Ovary (tissue), 9 donors: ENCODE data around the gene NPPB. TPM values are rescaled to one million over a fixed set of nuclear protein-coding genes. Genes with fewer than 3 reads are reported as not detected.
"Not testable (repeated sequence)": the region's sequence is repeated elsewhere in the genome, so short reads cannot be mapped to it uniquely, and the experiment has no call there.

ENCODE experiments used
- DNase-seq, 5 donors: peaks; one replicate each; pipeline ENCODE4 v3.0.0-alpha.2; 2019 to 2020
- H3K27ac ChIP-seq, 2 donors: fragments of 200-600 bp; one replicate each; pipeline versions ENCODE4 v1.5.1 to v1.8.0; 2019 to 2022
- H3K27me3 ChIP-seq: fragments of 200-600 bp; one replicate; pipeline ENCODE4 v1.8.0; 2022
- H3K36me3 ChIP-seq: fragments of 200-600 bp; sonication (generic); one replicate; pipeline ENCODE4 v1.5.1; 2019
- H3K4me1 ChIP-seq: one replicate; pipeline ENCODE4 v1.8.1; 2013; ENCODE audit warnings: mild to moderate bottlenecking, moderate library complexity; ENCODE audit not compliant: insufficient read depth
- H3K4me3 ChIP-seq: fragments of 200-600 bp; sonication (generic); one replicate; pipeline ENCODE4 v1.5.1; 2017
- H3K9me3 ChIP-seq, 2 donors: fragments of 200-600 bp in 1 of 2; sonication (generic) in 1 of 2; one replicate each; pipeline versions ENCODE4 v1.5.1 to v1.8.1; 2013 to 2019; ENCODE audit warnings: mild to moderate bottlenecking in 1 of 2, moderate library complexity in 1 of 2
- EP300 ChIP-seq: sonication (generic); formaldehyde crosslinking; IDR thresholded peaks from one replicate; pipeline ENCODE4 v1.6.1; 2017; ENCODE audit warnings: antibody characterized with exemption
- POLR2A ChIP-seq: fragments of 450-650 bp; IDR thresholded peaks from one replicate; pipeline ENCODE4 v1.6.1; 2017; ENCODE audit warnings: antibody characterized with exemption, mild to moderate bottlenecking, moderate library complexity
- WGBS, 3 donors: extraction: QIAGEN DNeasy Blood & Tissue Kit in 1 of 3; methylation state at CpG; one replicate each; pipeline versions ENCODE4 v1.1.5 to v1.1.7; 2013 to 2017; 5-methylcytosine and 5-hydroxymethylcytosine counted together
- intact Hi-C, 4 donors: fragments of 100-400 bp; cut with DNase I; formaldehyde crosslinking; loops; one replicate each; pipeline versions ENCODE4 v1.11.0 to v1.15.1; 2022 to 2023
- polyA plus RNA-seq, 2 donors: library from polyadenylated mRNA; stranded (reverse); fragments of 200-250 nt in 1 of 2; fragments of 350-450 nt in 1 of 2; fragmentation: Illumina TruSeq in 1 of 2; extraction: RNeasy Lipid Tissue Mini Kit (QIAGEN cat#74804) in 1 of 2; gene quantifications; one replicate each; pipeline ENCODE4 v1.2.3, GENCODE V29; 2013 to 2014
- total RNA-seq, 7 donors: library from RNA; depleted of rRNA in 2 of 7; stranded (reverse); fragments of >200 nt in 2 of 7; fragmentation: NEBNext Ultra II Directional in 3 of 7; extraction: Animal tissue kit (Norgen Biotek cat#: 25700) in 3 of 7; gene quantifications; one replicate each; pipeline versions ENCODE4 v1.1.0 to v1.2.4, GENCODE V29; 2016 to 2023
- TF ChIP-seq, protein P1 (sequence below), 3 donors: fragments of 450-650 bp in 2 of 3; fragments of 200-600 bp in 1 of 3; IDR thresholded peaks; one replicate each; pipeline versions ENCODE4 v1.5.1 to v1.8.0; 2016 to 2022; ENCODE audit warnings: antibody characterized with exemption in 3 of 3, mild to moderate bottlenecking in 1 of 3
- donor health status: DM: no; HTN: no; CAD: no; lungs with moderate emphysema.
- donor health status: DM: no; HTN: no; CAD: no.
- donor health status: Bipolar disorder and iron deficiency.
- donor health status: DM: yes; HTN: yes; CAD: no.
- donor health status: DM: no; HTN: no; CAD: no.
- donor health status: DM: yes; HTN: yes; CAD: no.

Gene NPPB
- total and polyA plus RNA-seq, 9 donors: 0.22 TPM; not detected in 8

DNA sequence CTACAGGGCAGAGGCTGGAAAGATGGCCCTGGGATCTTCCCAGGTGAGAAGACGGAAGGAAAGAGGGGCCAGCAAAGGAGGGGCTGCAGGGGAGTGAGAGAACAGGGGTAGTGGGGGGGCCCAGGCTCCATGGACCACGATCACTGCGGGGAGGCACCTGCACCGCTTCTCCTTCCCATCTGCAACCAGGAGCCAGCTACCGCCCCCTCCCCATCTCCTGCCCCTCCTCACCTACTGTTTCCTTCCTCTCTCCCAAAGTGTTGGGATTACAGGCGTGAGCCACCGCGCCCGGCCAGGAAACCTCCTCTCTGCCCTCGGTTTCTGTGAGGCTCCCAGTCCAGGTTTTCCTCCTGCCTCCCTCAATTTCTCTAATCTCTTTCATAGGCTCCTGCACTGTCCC lies 48.1 kb upstream of the NPPB start:
- WGBS, 3 donors: 65 to 76% (median 72%) methylated on average over 10 of the region's 10 CpGs
- intact Hi-C loops: loop anchor here in 1 of 4 donors (5.0 kb wide), 1 partner anchor 70 kb away; no protein-coding TSS in a partner anchor
- Histone ChIP-seq H3K27me3 (no peaks in the 10 kb centered on the region), H3K4me3 (no peak overlapping the region), H3K27ac (no peak overlapping the region), H3K4me1 (no peaks in the 10 kb centered on the region), H3K9me3 (no peaks in the 10 kb centered on the region), H3K36me3 (no peaks in the 10 kb centered on the region)
- DNase-seq: peak in 3 of 5 donors; percentile 45 to 58 (median 50)
- TF ChIP-seq POLR2A (no peak), EP300 (no peak)
- TF ChIP-seq, protein P1, sequence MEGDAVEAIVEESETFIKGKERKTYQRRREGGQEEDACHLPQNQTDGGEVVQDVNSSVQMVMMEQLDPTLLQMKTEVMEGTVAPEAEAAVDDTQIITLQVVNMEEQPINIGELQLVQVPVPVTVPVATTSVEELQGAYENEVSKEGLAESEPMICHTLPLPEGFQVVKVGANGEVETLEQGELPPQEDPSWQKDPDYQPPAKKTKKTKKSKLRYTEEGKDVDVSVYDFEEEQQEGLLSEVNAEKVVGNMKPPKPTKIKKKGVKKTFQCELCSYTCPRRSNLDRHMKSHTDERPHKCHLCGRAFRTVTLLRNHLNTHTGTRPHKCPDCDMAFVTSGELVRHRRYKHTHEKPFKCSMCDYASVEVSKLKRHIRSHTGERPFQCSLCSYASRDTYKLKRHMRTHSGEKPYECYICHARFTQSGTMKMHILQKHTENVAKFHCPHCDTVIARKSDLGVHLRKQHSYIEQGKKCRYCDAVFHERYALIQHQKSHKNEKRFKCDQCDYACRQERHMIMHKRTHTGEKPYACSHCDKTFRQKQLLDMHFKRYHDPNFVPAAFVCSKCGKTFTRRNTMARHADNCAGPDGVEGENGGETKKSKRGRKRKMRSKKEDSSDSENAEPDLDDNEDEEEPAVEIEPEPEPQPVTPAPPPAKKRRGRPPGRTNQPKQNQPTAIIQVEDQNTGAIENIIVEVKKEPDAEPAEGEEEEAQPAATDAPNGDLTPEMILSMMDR (IDR thresholded peaks at IDR 0.05): no peak

DNA sequence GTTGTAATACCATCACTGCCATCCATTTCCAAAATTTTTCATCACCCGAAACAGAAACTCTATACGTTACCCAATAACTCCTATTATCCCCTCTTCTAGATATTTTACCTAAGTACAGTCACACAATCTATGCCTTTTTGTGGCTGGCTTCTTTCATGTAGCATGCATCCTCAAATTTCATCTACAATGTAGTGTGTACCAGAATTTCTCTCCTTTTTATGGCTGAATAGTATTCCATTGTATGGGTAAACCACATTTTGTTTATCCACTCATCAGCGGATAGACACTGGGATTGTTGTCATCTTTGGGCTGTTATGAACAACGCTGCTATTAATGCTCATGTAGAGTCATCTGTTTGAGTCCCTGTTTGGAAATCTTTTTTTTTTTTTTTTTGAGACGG lies 46.2 kb upstream of the NPPB start:
- H3K27me3 ChIP-seq: no peaks in the 10 kb centered on the region
- H3K4me1 ChIP-seq: no peaks in the 10 kb centered on the region
- no peaks in the 10 kb centered on the region for H3K9me3 ChIP-seq
- H3K4me3 ChIP-seq: no peak overlapping the region
- TF ChIP-seq EP300: no peak
- no peak for TF ChIP-seq POLR2A
- TF ChIP-seq, protein P1 (IDR thresholded peaks at IDR 0.05): no peak
- 92 to 94% (median 93%) methylated on average over 5 of the region's 5 CpGs for whole genome bisulfite sequencing, 3 donors
- H3K36me3 ChIP-seq: no peaks in the 10 kb centered on the region
- intact Hi-C loops: loop anchor here in 1 of 4 donors (5.0 kb wide), 1 partner anchor 68 kb away; no protein-coding TSS in a partner anchor
- H3K27ac ChIP-seq: no peak overlapping the region
- DNase-seq: no peak

DNA sequence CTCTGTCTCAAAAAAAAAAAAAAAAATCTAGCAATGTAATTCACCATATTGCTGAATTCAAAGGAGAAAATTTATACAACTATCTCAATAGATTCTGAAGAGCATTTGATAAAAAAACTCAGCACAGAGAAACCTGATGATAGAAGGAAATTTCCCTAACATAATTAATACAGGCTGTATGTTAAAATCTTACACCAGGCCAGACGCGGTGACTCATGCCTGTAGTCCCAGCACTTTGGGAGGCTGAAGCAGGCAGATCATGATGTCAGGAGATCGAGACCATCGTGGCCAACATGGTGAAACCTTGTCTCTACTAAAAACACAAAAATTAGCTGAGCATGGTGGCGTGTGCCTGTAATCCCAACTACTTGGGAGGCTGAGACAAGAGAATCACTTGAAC lies 45.4 kb upstream of the NPPB start:
- H3K27ac ChIP-seq, H3K4me1 ChIP-seq, H3K27me3 ChIP-seq, H3K4me3 ChIP-seq, intact Hi-C loops, DNase-seq, H3K36me3 ChIP-seq, H3K9me3 ChIP-seq: not testable (repeated sequence)
- WGBS, 3 donors: 92 to 93% (median 92%) methylated on average over 5 of the region's 5 CpGs

DNA sequence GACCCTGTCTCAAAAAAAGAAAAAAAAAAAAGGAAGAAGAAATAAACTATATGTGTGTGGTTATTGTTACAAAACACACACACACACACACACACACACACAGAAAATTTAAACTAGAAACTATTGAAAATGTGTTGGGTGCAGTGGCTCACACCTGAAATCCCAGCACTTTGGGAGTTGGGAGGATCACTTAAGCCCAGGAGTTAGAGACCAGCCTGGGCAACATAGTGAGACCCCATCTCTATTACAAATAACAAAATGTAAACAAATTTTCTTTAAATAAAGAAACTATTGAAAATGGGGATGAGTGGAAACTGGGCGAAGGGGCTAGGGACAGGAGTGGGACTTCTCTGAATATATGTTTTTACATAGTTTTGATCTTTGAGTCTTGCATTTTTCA lies 44.5 kb upstream of the NPPB start:
- H3K27ac ChIP-seq: no peak overlapping the region
- WGBS, 3 donors: 92 to 96% (median 96%) methylated on average over 1 of the region's 1 CpG
- no peak overlapping the region for H3K4me3 ChIP-seq
- H3K9me3 ChIP-seq: no peaks in the 10 kb centered on the region
- H3K4me1 ChIP-seq: no peaks in the 10 kb centered on the region
- H3K36me3 ChIP-seq: no peaks in the 10 kb centered on the region
- intact Hi-C loops: no loop called here
- H3K27me3 ChIP-seq: no peaks in the 10 kb centered on the region
- DNase-seq: no peak
- TF ChIP-seq POLR2A: no peak

DNA sequence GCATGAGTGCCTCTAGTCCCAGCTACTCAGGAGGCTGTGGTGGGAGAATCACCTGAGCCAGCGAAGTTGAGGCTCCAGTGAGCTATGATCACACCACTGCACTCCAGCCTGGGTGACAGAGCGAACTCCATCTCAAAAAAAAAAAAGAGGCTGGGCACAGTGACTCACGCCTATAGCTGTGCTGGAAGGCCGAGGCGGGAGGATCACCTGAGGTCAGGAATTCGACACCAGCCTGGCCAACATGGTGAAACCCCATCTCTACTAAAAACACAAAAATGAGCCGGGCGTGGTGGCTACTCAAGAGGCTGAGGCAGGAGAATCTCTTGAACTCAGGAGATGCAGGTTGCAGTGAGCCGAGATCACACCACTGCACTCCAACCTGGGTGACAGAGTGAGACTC lies 42.7 kb upstream of the NPPB start:
- H3K36me3 ChIP-seq, DNase-seq, H3K9me3 ChIP-seq, H3K4me1 ChIP-seq, H3K4me3 ChIP-seq, H3K27me3 ChIP-seq, intact Hi-C loops, H3K27ac ChIP-seq: not testable (repeated sequence)
- 65 to 69% (median 66%) methylated on average over 9 of the region's 9 CpGs for WGBS, 3 donors

DNA sequence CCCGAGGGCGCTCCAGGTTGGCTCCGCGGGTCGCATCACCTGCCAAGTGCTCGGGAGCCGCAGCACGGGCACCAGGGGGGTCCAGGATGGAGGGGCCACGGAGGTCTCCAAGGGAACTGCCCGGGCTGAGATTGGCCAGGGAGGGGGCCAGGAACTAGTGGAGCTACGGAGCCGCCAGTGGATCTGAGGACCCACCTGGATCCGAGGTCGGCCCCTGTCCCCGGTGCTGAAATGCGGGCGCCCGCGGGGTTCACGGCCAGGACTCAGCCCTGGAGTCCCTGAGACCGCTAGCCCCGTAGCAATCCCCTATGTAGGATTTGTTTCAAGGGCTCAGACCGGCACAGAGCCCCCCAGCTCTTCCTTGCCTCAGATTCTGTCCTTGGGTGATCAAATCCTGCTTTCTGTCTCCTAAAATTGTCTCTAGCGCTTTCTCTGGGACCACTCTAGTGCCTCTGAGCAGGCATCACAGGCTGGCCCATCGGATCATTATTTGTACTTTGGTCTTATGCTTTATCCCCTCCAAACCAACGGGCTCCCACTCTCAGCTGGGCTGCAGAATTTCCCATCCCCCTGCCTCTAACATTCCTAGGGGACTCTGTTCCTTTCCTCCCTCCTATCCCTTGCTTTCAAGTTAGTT lies 40.2 kb upstream of the NPPB start:
- H3K27me3 ChIP-seq: no peaks in the 10 kb centered on the region
- intact Hi-C loops: loop anchor here in 3 of 4 donors (5.0 to 10.0 kb wide), 3 partner anchors 54 to 244 kb away; partner anchors contain the start of genes FBXO2 (in 1 of the 3), FBXO44 (in 1 of the 3) and NPPA (in 1 of the 3)
- DNase-seq: no peak

More for the DNA sequence above, 40.2 kb upstream of the NPPB start:
- Histone ChIP-seq H3K4me1 (no peaks in the 10 kb centered on the region), H3K9me3 (no peaks in the 10 kb centered on the region), H3K27ac (no peak overlapping the region), H3K4me3 (no peak overlapping the region), H3K36me3 (no peaks in the 10 kb centered on the region)
- 9 to 15% (median 10%) methylated on average over 26 of the region's 26 CpGs for WGBS, 3 donors
- no peak for TF ChIP-seq EP300
- TF ChIP-seq, protein P1 (IDR thresholded peaks at IDR 0.05): no peak
- no peak for TF ChIP-seq POLR2A
